ENCODE data around the gene ATP1A3.

The ATP1A3 gene

DNA sequence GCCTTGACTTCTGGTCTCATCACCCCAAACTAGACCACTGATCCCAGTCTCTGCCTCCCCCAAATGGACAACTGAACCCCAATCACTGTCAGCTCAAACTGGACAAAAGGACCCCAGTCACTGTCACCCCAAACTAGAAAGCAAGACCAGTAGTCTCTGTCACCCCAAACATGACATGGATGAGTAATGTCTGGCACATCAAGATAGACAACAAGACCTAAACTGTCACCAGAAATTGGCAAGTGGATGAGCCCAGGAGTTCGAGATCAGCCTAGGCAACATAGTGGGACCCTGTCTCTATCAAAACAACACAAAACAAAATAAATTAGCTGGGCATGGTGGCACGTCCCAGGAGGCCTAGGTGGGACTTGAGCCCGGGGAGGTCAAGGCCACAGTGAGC lies 46.9 kb downstream of the ATP1A3 start:
- TF ChIP-seq TAF1 (IDR thresholded peaks at IDR 0.05; ENCODE audit: borderline replicate concordance, insufficient read depth, low read length) (no peak), FOXP2 (optimal IDR thresholded peaks at IDR 0.05; ENCODE audit: borderline replicate concordance, extremely low read depth, extremely low read length, insufficient read depth) (no peak), SIN3A (IDR thresholded peaks at IDR 0.05; ENCODE audit: borderline replicate concordance, insufficient read depth, low read length) (no peak), POLR2AphosphoS5 (IDR thresholded peaks at IDR 0.05; ENCODE audit: low read depth, low read length) (no peak)
- TF ChIP-seq, protein P1, sequence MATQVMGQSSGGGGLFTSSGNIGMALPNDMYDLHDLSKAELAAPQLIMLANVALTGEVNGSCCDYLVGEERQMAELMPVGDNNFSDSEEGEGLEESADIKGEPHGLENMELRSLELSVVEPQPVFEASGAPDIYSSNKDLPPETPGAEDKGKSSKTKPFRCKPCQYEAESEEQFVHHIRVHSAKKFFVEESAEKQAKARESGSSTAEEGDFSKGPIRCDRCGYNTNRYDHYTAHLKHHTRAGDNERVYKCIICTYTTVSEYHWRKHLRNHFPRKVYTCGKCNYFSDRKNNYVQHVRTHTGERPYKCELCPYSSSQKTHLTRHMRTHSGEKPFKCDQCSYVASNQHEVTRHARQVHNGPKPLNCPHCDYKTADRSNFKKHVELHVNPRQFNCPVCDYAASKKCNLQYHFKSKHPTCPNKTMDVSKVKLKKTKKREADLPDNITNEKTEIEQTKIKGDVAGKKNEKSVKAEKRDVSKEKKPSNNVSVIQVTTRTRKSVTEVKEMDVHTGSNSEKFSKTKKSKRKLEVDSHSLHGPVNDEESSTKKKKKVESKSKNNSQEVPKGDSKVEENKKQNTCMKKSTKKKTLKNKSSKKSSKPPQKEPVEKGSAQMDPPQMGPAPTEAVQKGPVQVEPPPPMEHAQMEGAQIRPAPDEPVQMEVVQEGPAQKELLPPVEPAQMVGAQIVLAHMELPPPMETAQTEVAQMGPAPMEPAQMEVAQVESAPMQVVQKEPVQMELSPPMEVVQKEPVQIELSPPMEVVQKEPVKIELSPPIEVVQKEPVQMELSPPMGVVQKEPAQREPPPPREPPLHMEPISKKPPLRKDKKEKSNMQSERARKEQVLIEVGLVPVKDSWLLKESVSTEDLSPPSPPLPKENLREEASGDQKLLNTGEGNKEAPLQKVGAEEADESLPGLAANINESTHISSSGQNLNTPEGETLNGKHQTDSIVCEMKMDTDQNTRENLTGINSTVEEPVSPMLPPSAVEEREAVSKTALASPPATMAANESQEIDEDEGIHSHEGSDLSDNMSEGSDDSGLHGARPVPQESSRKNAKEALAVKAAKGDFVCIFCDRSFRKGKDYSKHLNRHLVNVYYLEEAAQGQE (IDR thresholded peaks at IDR 0.05; ENCODE audit: insufficient read depth in 1 of 2, low read depth in 2 of 2, low read length in 2 of 2) = no peak

DNA sequence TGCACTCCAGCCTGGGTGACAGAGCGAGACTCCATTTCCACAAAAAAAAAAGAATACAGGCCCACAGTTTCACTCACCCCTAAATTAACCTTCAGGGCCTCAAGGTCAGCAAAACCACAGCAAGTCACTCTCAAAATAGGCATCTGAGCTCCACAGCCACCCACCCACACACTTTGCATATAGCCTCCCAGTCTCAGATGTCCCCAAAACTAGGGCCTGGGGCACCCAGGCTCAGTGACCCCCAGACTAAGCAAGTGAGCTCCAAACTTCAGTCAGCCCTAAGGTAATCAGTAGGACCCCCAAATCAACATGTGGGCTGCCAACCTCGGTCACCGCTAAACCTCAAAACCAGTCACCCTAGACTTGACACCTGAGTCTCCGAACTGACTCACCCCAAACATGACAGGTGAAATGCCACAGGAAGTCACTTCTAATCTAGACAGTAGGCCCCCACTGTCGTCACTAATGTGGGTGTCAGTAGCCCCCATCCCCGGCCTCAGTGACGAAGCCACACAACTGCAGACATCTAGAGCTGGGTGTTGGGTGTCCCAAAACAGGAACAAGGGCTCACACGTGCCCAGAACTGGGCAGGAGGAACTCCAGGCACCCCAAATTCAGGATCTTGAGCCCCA lies 48.8 kb downstream of the ATP1A3 start:
- TF ChIP-seq FOXP2 (optimal IDR thresholded peaks at IDR 0.05; ENCODE audit: borderline replicate concordance, extremely low read depth, extremely low read length, insufficient read depth) (no peak), TAF1 (IDR thresholded peaks at IDR 0.05; ENCODE audit: borderline replicate concordance, insufficient read depth, low read length) (no peak), SIN3A (IDR thresholded peaks at IDR 0.05; ENCODE audit: borderline replicate concordance, insufficient read depth, low read length) (no peak), POLR2AphosphoS5 (IDR thresholded peaks at IDR 0.05; ENCODE audit: low read depth, low read length) (no peak)
- TF ChIP-seq, protein P1 (IDR thresholded peaks at IDR 0.05; ENCODE audit: insufficient read depth in 1 of 2, low read depth in 2 of 2, low read length in 2 of 2) = no peak

DNA sequence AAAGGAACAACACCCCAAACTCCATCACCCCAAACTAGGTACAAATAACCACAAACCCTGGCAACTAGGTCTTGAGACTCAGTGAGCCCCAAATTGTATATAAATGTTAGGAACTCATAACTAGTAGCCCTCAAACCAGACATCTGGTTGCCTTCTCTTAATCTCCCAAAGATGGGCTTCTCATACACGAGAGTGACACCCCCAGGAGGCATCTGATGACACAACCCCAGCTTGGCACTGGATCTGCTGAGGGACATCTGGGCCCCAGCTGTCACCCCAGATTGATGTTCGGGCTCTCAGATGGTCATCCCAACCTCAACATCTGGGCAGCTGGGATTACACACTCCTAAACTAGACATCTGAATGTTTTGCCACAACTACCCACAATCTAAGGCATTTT lies 49.7 kb downstream of the ATP1A3 start:
- no peak for TF ChIP-seq FOXP2 (optimal IDR thresholded peaks at IDR 0.05; ENCODE audit: borderline replicate concordance, extremely low read depth, extremely low read length, insufficient read depth)
- TF ChIP-seq, protein P1 (IDR thresholded peaks at IDR 0.05; ENCODE audit: insufficient read depth in 1 of 2, low read depth in 2 of 2, low read length in 2 of 2) = no peak

DNA sequence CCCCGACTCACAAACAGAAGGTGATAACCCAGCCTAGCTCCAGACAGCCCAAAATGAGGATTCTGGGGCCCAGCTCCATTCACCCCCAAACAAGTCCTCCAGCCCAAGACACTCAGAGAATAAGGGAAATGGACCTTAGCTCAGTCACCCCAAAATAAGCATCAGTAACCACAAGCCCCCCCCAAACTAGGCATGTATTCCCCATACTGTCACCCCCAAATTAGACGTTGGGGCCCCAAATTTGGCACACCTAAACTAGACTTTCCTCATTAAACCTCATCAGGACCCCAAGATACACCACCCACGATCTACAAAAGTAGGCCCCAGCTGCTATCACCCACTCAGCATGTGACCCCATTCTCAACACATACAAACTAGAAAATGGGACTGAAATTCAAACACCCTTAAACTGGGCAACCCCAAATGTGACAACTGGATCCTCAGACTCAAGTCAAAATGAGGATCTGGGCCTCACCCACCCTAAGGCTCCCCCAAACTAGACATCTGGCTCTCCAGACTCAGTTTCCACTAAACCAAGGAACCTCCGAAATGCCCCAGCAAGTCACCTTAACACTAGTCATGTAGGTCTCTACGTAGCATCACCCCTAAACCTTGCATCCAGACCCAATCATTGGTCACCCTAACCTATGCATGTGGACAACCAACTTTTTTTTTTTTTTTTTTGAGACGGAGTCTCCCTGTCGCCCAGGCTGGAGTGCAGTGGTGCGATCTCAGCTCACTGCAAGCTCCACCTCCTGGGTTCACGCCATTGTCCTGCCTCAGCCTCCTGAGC lies 52.4 kb downstream of the ATP1A3 start:
- TF ChIP-seq, protein P1 (IDR thresholded peaks at IDR 0.05; ENCODE audit: insufficient read depth in 1 of 2, low read depth in 2 of 2, low read length in 2 of 2) = no peak
- TF ChIP-seq FOXP2 (optimal IDR thresholded peaks at IDR 0.05; ENCODE audit: borderline replicate concordance, extremely low read depth, extremely low read length, insufficient read depth) (no peak), POLR2AphosphoS5 (IDR thresholded peaks at IDR 0.05; ENCODE audit: low read depth, low read length) (no peak), TAF1 (IDR thresholded peaks at IDR 0.05; ENCODE audit: borderline replicate concordance, insufficient read depth, low read length) (no peak), SIN3A (IDR thresholded peaks at IDR 0.05; ENCODE audit: borderline replicate concordance, insufficient read depth, low read length) (no peak)
